Right lobe of liver (tissue), 4 donors: Measurements from ENCODE around the gene EIF4G3.

Source experiments
- CTCF ChIP-seq, 4 donors: fragments of 200-600 bp in 3 of 4; fragments of 450-650 bp in 1 of 4; IDR thresholded peaks; one replicate each; pipeline versions ENCODE4 v1.5.1 to v1.8.0; 2016 to 2022; ENCODE audit warnings: antibody characterized with exemption in 4 of 4, mild to moderate bottlenecking in 2 of 4
- POLR2A ChIP-seq: fragments of 450-650 bp; IDR thresholded peaks from one replicate; pipeline ENCODE4 v1.6.1; 2017; ENCODE audit warnings: antibody characterized with exemption, mild to moderate bottlenecking
- donor health status: DM: no; HTN: no; CAD: no.
- donor health status: DM: no; HTN: no; CAD: no.
- donor health status: DM: no; HTN: yes; CAD: no.

- no peak for TF ChIP-seq CTCF (IDR thresholded peaks at IDR 0.05)
- TF ChIP-seq POLR2A = no peak
Observed at GRCh38 chr1:21106709-21107108, 70.0 kb downstream of the EIF4G3 start.
